Measurements from ENCODE around the gene JAKMIP2.

JAKMIP2 gene

GRCh38 chr5:147773587-147773986 is 8.9 kb downstream of the JAKMIP2 start:
- Histone ChIP-seq H3K36me3 (ENCODE audit: control insufficient read depth in 2 of 2, insufficient read depth in 1 of 2, low read length in 2 of 2) (no peaks in the 10 kb centered on the region), H3K9me3 (ENCODE audit: control insufficient read depth, insufficient read depth, low read depth, low read length) (no peaks in the 10 kb centered on the region), H3K4me3 (ENCODE audit: low read depth, low read length) (no peak overlapping the region), H3K27ac (ENCODE audit: extremely low read depth, low read depth, low read length) (no peak overlapping the region), H3K4me1 (ENCODE audit: control insufficient read depth, insufficient read depth, low read length) (no peaks in the 10 kb centered on the region; the same call in 1 of the 2 replicates)
- no peak for TF ChIP-seq KLF8 (tag by site-specific recombination; IDR thresholded peaks at IDR 0.05)
- TF ChIP-seq ZNF416 (tag by site-specific recombination; IDR thresholded peaks at IDR 0.05) = no peak
- no peak for TF ChIP-seq KLF1 (tag by site-specific recombination; IDR thresholded peaks at IDR 0.05)
- no peak for TF ChIP-seq ZNF23 (tag by site-specific recombination; IDR thresholded peaks at IDR 0.05; ENCODE audit: borderline replicate concordance)
- no peak for TF ChIP-seq BCL11B (tag by site-specific recombination; IDR thresholded peaks at IDR 0.05; ENCODE audit: low read depth)
- no peak for TF ChIP-seq ZNF148 (tag by site-specific recombination; IDR thresholded peaks at IDR 0.05; ENCODE audit: borderline replicate concordance)
- TF ChIP-seq, protein P1, sequence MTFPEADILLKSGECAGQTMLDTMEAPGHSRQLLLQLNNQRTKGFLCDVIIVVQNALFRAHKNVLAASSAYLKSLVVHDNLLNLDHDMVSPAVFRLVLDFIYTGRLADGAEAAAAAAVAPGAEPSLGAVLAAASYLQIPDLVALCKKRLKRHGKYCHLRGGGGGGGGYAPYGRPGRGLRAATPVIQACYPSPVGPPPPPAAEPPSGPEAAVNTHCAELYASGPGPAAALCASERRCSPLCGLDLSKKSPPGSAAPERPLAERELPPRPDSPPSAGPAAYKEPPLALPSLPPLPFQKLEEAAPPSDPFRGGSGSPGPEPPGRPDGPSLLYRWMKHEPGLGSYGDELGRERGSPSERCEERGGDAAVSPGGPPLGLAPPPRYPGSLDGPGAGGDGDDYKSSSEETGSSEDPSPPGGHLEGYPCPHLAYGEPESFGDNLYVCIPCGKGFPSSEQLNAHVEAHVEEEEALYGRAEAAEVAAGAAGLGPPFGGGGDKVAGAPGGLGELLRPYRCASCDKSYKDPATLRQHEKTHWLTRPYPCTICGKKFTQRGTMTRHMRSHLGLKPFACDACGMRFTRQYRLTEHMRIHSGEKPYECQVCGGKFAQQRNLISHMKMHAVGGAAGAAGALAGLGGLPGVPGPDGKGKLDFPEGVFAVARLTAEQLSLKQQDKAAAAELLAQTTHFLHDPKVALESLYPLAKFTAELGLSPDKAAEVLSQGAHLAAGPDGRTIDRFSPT (tag by site-specific recombination; IDR thresholded peaks at IDR 0.05) = no peak
- no peak for TF ChIP-seq ZNF404 (tag by site-specific recombination; IDR thresholded peaks at IDR 0.05)
- TF ChIP-seq, protein P2, sequence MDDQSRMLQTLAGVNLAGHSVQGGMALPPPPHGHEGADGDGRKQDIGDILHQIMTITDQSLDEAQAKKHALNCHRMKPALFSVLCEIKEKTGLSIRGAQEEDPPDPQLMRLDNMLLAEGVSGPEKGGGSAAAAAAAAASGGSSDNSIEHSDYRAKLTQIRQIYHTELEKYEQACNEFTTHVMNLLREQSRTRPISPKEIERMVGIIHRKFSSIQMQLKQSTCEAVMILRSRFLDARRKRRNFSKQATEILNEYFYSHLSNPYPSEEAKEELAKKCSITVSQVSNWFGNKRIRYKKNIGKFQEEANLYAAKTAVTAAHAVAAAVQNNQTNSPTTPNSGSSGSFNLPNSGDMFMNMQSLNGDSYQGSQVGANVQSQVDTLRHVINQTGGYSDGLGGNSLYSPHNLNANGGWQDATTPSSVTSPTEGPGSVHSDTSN (CRISPR knock-in tag; IDR thresholded peaks at IDR 0.05) = no peak
- no peak for TF ChIP-seq ZNF501 (tag by site-specific recombination; IDR thresholded peaks at IDR 0.05)
- no peak for TF ChIP-seq ZNF324 (tag by site-specific recombination; IDR thresholded peaks at IDR 0.05)
- no peak for TF ChIP-seq ZBTB7A (tag by site-specific recombination; IDR thresholded peaks at IDR 0.05; ENCODE audit: low read depth)
- TF ChIP-seq ZNF138 (tag by site-specific recombination; IDR thresholded peaks at IDR 0.05; ENCODE audit: borderline replicate concordance) = no peak
- no peak for TF ChIP-seq ZNF280D (tag by site-specific recombination; IDR thresholded peaks at IDR 0.05)
- TF ChIP-seq, protein P3, sequence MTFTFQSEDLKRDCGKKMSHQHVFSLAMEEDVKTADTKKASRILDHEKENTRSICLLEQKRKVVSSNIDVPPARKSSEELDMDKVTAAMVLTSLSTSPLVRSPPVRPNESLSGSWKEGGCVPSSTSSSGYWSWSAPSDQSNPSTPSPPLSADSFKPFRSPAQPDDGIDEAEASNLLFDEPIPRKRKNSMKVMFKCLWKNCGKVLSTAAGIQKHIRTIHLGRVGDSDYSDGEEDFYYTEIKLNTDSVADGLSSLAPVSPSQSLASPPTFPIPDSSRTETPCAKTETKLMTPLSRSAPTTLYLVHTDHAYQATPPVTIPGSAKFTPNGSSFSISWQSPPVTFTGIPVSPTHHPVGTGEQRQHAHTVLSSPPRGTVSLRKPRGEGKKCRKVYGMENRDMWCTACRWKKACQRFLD (tag by site-specific recombination; IDR thresholded peaks at IDR 0.05) = no peak
- TF ChIP-seq ZNF37A (tag by site-specific recombination; IDR thresholded peaks at IDR 0.05) = no peak
- no peak for TF ChIP-seq ZNF354C (tag by site-specific recombination; IDR thresholded peaks at IDR 0.05; ENCODE audit: borderline replicate concordance, low read depth)
- no peak for TF ChIP-seq ZNF529 (tag by site-specific recombination; IDR thresholded peaks at IDR 0.05; ENCODE audit: insufficient replicate concordance)
- TF ChIP-seq, protein P4, sequence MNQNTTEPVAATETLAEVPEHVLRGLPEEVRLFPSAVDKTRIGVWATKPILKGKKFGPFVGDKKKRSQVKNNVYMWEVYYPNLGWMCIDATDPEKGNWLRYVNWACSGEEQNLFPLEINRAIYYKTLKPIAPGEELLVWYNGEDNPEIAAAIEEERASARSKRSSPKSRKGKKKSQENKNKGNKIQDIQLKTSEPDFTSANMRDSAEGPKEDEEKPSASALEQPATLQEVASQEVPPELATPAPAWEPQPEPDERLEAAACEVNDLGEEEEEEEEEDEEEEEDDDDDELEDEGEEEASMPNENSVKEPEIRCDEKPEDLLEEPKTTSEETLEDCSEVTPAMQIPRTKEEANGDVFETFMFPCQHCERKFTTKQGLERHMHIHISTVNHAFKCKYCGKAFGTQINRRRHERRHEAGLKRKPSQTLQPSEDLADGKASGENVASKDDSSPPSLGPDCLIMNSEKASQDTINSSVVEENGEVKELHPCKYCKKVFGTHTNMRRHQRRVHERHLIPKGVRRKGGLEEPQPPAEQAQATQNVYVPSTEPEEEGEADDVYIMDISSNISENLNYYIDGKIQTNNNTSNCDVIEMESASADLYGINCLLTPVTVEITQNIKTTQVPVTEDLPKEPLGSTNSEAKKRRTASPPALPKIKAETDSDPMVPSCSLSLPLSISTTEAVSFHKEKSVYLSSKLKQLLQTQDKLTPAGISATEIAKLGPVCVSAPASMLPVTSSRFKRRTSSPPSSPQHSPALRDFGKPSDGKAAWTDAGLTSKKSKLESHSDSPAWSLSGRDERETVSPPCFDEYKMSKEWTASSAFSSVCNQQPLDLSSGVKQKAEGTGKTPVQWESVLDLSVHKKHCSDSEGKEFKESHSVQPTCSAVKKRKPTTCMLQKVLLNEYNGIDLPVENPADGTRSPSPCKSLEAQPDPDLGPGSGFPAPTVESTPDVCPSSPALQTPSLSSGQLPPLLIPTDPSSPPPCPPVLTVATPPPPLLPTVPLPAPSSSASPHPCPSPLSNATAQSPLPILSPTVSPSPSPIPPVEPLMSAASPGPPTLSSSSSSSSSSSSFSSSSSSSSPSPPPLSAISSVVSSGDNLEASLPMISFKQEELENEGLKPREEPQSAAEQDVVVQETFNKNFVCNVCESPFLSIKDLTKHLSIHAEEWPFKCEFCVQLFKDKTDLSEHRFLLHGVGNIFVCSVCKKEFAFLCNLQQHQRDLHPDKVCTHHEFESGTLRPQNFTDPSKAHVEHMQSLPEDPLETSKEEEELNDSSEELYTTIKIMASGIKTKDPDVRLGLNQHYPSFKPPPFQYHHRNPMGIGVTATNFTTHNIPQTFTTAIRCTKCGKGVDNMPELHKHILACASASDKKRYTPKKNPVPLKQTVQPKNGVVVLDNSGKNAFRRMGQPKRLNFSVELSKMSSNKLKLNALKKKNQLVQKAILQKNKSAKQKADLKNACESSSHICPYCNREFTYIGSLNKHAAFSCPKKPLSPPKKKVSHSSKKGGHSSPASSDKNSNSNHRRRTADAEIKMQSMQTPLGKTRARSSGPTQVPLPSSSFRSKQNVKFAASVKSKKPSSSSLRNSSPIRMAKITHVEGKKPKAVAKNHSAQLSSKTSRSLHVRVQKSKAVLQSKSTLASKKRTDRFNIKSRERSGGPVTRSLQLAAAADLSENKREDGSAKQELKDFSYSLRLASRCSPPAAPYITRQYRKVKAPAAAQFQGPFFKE (tag by site-specific recombination; IDR thresholded peaks at IDR 0.05; ENCODE audit: borderline replicate concordance) = no peak
- no peak for TF ChIP-seq GFI1B (tag by site-specific recombination; IDR thresholded peaks at IDR 0.05)
- POLR2A ChIA-PET = no interaction called here
- CTCF ChIA-PET = no interaction called here
